HepG2 (cell line): Measurements from ENCODE around the gene DGUOK. TPM values are rescaled to one million over a fixed set of nuclear protein-coding genes. Genes with fewer than 3 reads are reported as not detected.

ENCODE experiments used
- ATAC-seq: fragments of 200-7000 bp; cut with Tn5 transposase; 3 replicates; pipeline ENCODE4 v1.9.1; 2020; ENCODE audit warnings: mild to moderate bottlenecking, moderate library complexity
- BruUV-seq: library from RNA; stranded (reverse); fragments of 400-500 nt; replicated peaks from 2 replicates; lab custom pipeline; 2021; lab: Mats Ljungman, UMichigan
- CTCF ChIA-PET: fragments of 300-600 bp; formaldehyde crosslinking; extraction: SDS; loops from one replicate; lab custom pipeline; 2021; ENCODE audit warnings: low total read pairs, inconsistent platforms, low intra/inter-chr PET ratio; lab: Yijun Ruan, JAX
- POLR2A ChIA-PET: fragments of 350-600 bp; sonication (Branson Sonifier 250); formaldehyde crosslinking; loops from one replicate; lab custom pipeline; 2020; ENCODE audit warnings: antibody characterized with exemption, inconsistent platforms; lab: Yijun Ruan, JAX
- DNase-seq: peaks from one replicate; pipeline ENCODE4 v3.0.0-alpha.2; 2015; ENCODE audit warnings: low spot score
- FAIRE-seq: peaks from 3 replicates; lab custom pipeline; 2011; peaks lifted over from hg19 to GRCh38; lab: Jason Lieb, UNC
- H2AFZ ChIP-seq: one replicate; pipeline ENCODE4 v1.6.1; 2011; ENCODE audit warnings: low read length, inconsistent platforms
- H3K27ac ChIP-seq: fragments of 300-600 bp; 3 replicates; pipeline ENCODE4 v1.8.0; 2011; ENCODE audit warnings: mixed run types, mild to moderate bottlenecking, mixed read lengths, low read length, inconsistent platforms; ENCODE audit not compliant: insufficient read depth; ENCODE audit errors: extremely low read length
- H3K27me3 ChIP-seq, 2 experiments: fragments of 200-600 bp in 1 of 2; 2 replicates in 1 of 2; 3 replicates in 1 of 2; pipeline versions ENCODE4 v1.6.0 to v1.8.0; 2011; ENCODE audit warnings: low read length in 2 of 2, mild to moderate bottlenecking in 2 of 2, moderate library complexity in 2 of 2, inconsistent platforms in 1 of 2; ENCODE audit not compliant: insufficient read depth in 2 of 2, control insufficient read depth in 1 of 2
- H3K36me3 ChIP-seq, 2 experiments: fragments of 200-600 bp in 1 of 2; replicated peaks in 1 of 2; 2 replicates in 1 of 2; 3 replicates in 1 of 2; pipeline versions ENCODE4 v1.5.1 to v1.8.0; 2011; ENCODE audit warnings: low read length in 2 of 2, inconsistent platforms in 1 of 2; ENCODE audit not compliant: insufficient read depth in 2 of 2, control insufficient read depth in 1 of 2
- H3K4me1 ChIP-seq: 2 replicates; pipeline ENCODE4 v1.5.1; 2012; ENCODE audit warnings: low read length, inconsistent platforms; ENCODE audit not compliant: insufficient read depth
- H3K4me2 ChIP-seq: 2 replicates; pipeline ENCODE4 v1.6.0; 2011; ENCODE audit warnings: low read depth, low read length, inconsistent platforms
- H3K4me3 ChIP-seq, 3 experiments: fragments of 200-600 bp in 1 of 3; sonication (generic), shearing (Covaris generic) in 1 of 3; replicated peaks in 1 of 3; 2 replicates each; pipeline ENCODE4 v1.5.1; 2011 to 2016; ENCODE audit warnings: low read length in 3 of 3, inconsistent platforms in 2 of 3, low read depth in 2 of 3, mild to moderate bottlenecking in 2 of 3, control low read depth in 1 of 3, mixed read lengths in 1 of 3; ENCODE audit not compliant: insufficient read depth in 1 of 3
- H3K79me2 ChIP-seq: one replicate; pipeline ENCODE4 v1.6.1; 2011; ENCODE audit warnings: low read length, inconsistent platforms; ENCODE audit not compliant: insufficient read depth
- H3K9ac ChIP-seq: 2 replicates; pipeline ENCODE4 v1.6.0; 2011; ENCODE audit warnings: mild to moderate bottlenecking, low read depth, low read length, inconsistent platforms; ENCODE audit not compliant: insufficient read depth
- H3K9me3 ChIP-seq: 2 replicates; pipeline ENCODE4 v1.5.1; 2012; ENCODE audit warnings: mild to moderate bottlenecking, low read length
- H4K20me1 ChIP-seq: 2 replicates; pipeline ENCODE4 v1.6.0; 2011; ENCODE audit warnings: inconsistent platforms, mild to moderate bottlenecking, low read length, moderate library complexity; ENCODE audit not compliant: insufficient read depth
- CTCF ChIP-seq: sonication (generic); formaldehyde crosslinking; IDR thresholded peaks from 2 replicates; pipeline ENCODE4 v1.5.0; 2020; ENCODE audit warnings: mild to moderate bottlenecking, missing genetic modification reagents, moderate library complexity
- GABPB1 ChIP-seq: IDR thresholded peaks from 2 replicates; pipeline ENCODE4 v1.6.1; 2016; ENCODE audit warnings: mild to moderate bottlenecking, missing genetic modification reagents, moderate library complexity, missing compliant biosample characterization
- HMG20B ChIP-seq: conservative IDR thresholded peaks from 2 replicates; pipeline ENCODE4 v1.6.1; 2016; ENCODE audit warnings: missing genetic modification reagents, missing compliant biosample characterization
- HNRNPLL ChIP-seq: fragments of 200-400 bp; formaldehyde crosslinking; IDR thresholded peaks from 2 replicates; pipeline ENCODE4 v1.6.1; 2017; ENCODE audit warnings: mild to moderate bottlenecking, low read depth, low read length; ENCODE audit not compliant: poor library complexity, severe bottlenecking
- KAT8 ChIP-seq: IDR thresholded peaks from 2 replicates; pipeline ENCODE4 v1.6.1; 2016; ENCODE audit warnings: missing genetic modification reagents, missing compliant biosample characterization
- MEF2D ChIP-seq: sonication (generic); formaldehyde crosslinking; IDR thresholded peaks from 2 replicates; pipeline ENCODE4 v1.5.1; 2020; ENCODE audit warnings: mild to moderate bottlenecking, missing genetic modification reagents
- MLLT10 ChIP-seq: sonication (generic); formaldehyde crosslinking; IDR thresholded peaks from 2 replicates; pipeline ENCODE4 v1.4.0; 2020; ENCODE audit warnings: missing genetic modification reagents
- MTA3 ChIP-seq: sonication (generic); formaldehyde crosslinking; IDR thresholded peaks from 2 replicates; pipeline ENCODE4 v1.4.0; 2020; ENCODE audit warnings: missing genetic modification reagents
- SMAD1 ChIP-seq: sonication (generic); formaldehyde crosslinking; IDR thresholded peaks from 2 replicates; pipeline ENCODE4 v1.4.0; 2020; ENCODE audit warnings: missing genetic modification reagents, low read depth, mild to moderate bottlenecking, borderline replicate concordance
- SRSF4 ChIP-seq: fragments of 200-400 bp; formaldehyde crosslinking; IDR thresholded peaks from one replicate; pipeline ENCODE4 v1.6.1; 2018; ENCODE audit warnings: mild to moderate bottlenecking, low read depth, low read length, moderate library complexity; ENCODE audit not compliant: poor library complexity, severe bottlenecking
- TAF1 ChIP-seq: sonication (generic); formaldehyde crosslinking; IDR thresholded peaks from 2 replicates; pipeline ENCODE4 v1.4.0; 2020; ENCODE audit warnings: missing genetic modification reagents
- TBX2 ChIP-seq: sonication (generic); formaldehyde crosslinking; IDR thresholded peaks from 2 replicates; pipeline ENCODE4 v1.5.0; 2020; ENCODE audit warnings: missing genetic modification reagents, mild to moderate bottlenecking, borderline replicate concordance
- U2AF1 ChIP-seq: fragments of 200-400 bp; formaldehyde crosslinking; optimal IDR thresholded peaks from 2 replicates; pipeline ENCODE3; 2017; ENCODE audit warnings: mild to moderate bottlenecking, low read depth, low read length
- ZNF12 ChIP-seq: sonication (generic); formaldehyde crosslinking; IDR thresholded peaks from 2 replicates; pipeline ENCODE4 v1.5.0; 2020; ENCODE audit warnings: missing genetic modification reagents
- ZNF142 ChIP-seq: sonication (generic); formaldehyde crosslinking; IDR thresholded peaks from 2 replicates; pipeline ENCODE4 v1.4.0; 2020; ENCODE audit warnings: missing genetic modification reagents
- ZNF354B ChIP-seq: sonication (generic); formaldehyde crosslinking; IDR thresholded peaks from 2 replicates; pipeline ENCODE4 v1.8.0; 2022; ENCODE audit warnings: mild to moderate bottlenecking, missing genetic modification reagents
- WGBS: methylation state at CpG from one replicate; pipeline ENCODE4 v1.1.6; 2017; ENCODE audit warnings: low lambda C conversion rate; 5-methylcytosine and 5-hydroxymethylcytosine counted together
- in situ Hi-C: cut with HindIII; loops from 2 replicates; pipeline ENCODE4 v1.10.0; 2017; ENCODE audit warnings: low pct_unique_long_range_greater_than_20kb; ENCODE audit not compliant: extremely low pct_ligation_motif_present
- intact Hi-C: fragments of 100-400 bp; cut with micrococcal nuclease; formaldehyde crosslinking; loops from one replicate; pipeline ENCODE4 v1.10.0; 2022; ENCODE audit not compliant: unreplicated experiment
- polyA plus RNA-seq, 8 experiments: library from polyadenylated mRNA; depleted of rRNA in 3 of 8; stranded (reverse) in 7 of 8; unstranded in 1 of 8; fragments of >200 nt; fragmentation: Illumina TruSeq in 4 of 8; extraction: Trizol in 4 of 8; gene quantifications; 2 replicates each; pipeline versions ENCODE4 v1.2.1 to v1.2.3, GENCODE V29; 2011 to 2016; ENCODE audit warnings: low read depth in 4 of 8, missing spikeins in 1 of 8, mixed read lengths in 1 of 8; ENCODE audit not compliant: insufficient read depth in 1 of 8
- total RNA-seq, 5 experiments: library from RNA; depleted of rRNA; stranded (reverse); fragments of >200 nt; fragmentation: Illumina TruSeq; extraction: Trizol; gene quantifications; 2 replicates each; pipeline ENCODE4 v1.2.3, GENCODE V29; 2016; ENCODE audit warnings: low read depth in 1 of 5

The DGUOK gene
- total and polyA plus RNA-seq, 2 of the 13 experiments (the other 11 are each of a cell fraction or from before 2014, with no cell fraction given) = 105 to 137 TPM

- POLR2A ChIA-PET = interaction anchor here (1.6 kb wide), 1 partner anchor 14 kb away, joined by 3 read pairs; no protein-coding TSS in a partner anchor
- Histone ChIP-seq H2AFZ (no peak overlapping the region), H4K20me1 (no peaks in the 10 kb centered on the region), H3K27ac (no peak overlapping the region), H3K9me3 (no peaks in the 10 kb centered on the region), H3K27me3 (peaks cover 0 to 16% of the 10 kb centered on the region in 2 experiments; a peak in 2 of 5 replicates), H3K4me2 (no peak overlapping the region), H3K36me3 (no peaks in the 10 kb centered on the region), H3K9ac (no peak overlapping the region), H3K79me2 (no peaks in the 10 kb centered on the region), H3K4me3 (no peak overlapping the region), H3K4me1 (peaks cover 15% of the 10 kb centered on the region)
- intact Hi-C loops = no loop called here
- no peak for FAIRE-seq
- in situ Hi-C loops = no loop called here
- CTCF ChIA-PET = no interaction called here
- BruUV-seq = no TSS peak
- WGBS = 26% methylated on average over 6 of the region's 6 CpGs
- no peak for ATAC-seq
- DNase-seq = no peak
- TF ChIP-seq KAT8 (CRISPR knock-in tag) (no peak), U2AF1 (no peak), GABPB1 (no peak), MEF2D (no peak), SRSF4 (no peak), TAF1 (CRISPR knock-in tag) (no peak), MTA3 (CRISPR knock-in tag) (no peak), TBX2 (CRISPR knock-in tag) (no peak), HNRNPLL (no peak), HMG20B (CRISPR knock-in tag) (no peak), ZNF12 (CRISPR knock-in tag) (no peak), ZNF142 (no peak), MLLT10 (CRISPR knock-in tag) (no peak), ZNF354B (CRISPR knock-in tag) (no peak), CTCF (no peak), SMAD1 (no peak)
Observed at GRCh38 chr2:73910873-73911547, 15.7 kb upstream of the DGUOK start.
